ENCODE measurements around the gene TCEANC2.

GRCh38 chr1:54122135-54122751 is 68.8 kb downstream of the TCEANC2 start:
- no peak for TF ChIP-seq REST (IDR thresholded peaks at IDR 0.05; ENCODE audit: low read depth)
- TF ChIP-seq NFIC (IDR thresholded peaks at IDR 0.05) = no peak
- no peak for TF ChIP-seq YY1 (IDR thresholded peaks at IDR 0.05; ENCODE audit: low read depth)
- no peak for TF ChIP-seq EGR1 (IDR thresholded peaks at IDR 0.05)

Measured in Ishikawa (cell line).